ENCODE measurements around the gene FBXL22. TPM values are rescaled to one million over a fixed set of nuclear protein-coding genes. Genes with fewer than 3 reads are reported as not detected.

The FBXL22 gene
- total RNA-seq, 1 donor from 2014 or later: 0.82 TPM

Other genes starting within 250 kb of the FBXL22 start
- gene CA12, start 215.5 kb upstream of the FBXL22 start, total RNA-seq: 7.7 TPM
- 68.9 TPM for gene USP3, start 92.8 kb upstream of the FBXL22 start, total RNA-seq
- gene HERC1, start 236.6 kb downstream of the FBXL22 start, total RNA-seq: 179 TPM